ENCODE data around the gene CHST9.

CHST9 gene

DNA sequence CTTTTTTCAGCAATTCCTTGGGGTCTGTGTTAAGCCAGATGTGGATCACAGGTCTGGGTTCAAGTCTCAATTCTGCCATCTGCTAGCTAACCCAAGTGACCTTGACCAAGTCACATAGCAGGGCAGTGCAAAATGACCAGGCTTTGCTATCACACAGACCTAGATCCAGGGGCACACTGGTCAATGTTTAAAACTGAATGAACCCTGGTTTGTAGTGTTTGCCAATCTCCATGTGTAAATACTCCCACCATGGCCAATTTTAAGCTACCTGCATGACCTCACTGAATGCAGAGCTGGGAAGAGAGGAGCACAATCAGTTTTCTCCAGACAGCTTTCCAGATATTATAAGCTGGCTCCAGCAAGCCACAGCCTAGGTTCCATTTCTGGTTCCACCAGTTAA, 142.9 kb downstream of the CHST9 start:
- H3K4me3 ChIP-seq (ENCODE audit: low read depth, low read length): no peak overlapping the region
- DNase-seq (ENCODE audit: low read depth): no peak
- TF ChIP-seq, protein P1, sequence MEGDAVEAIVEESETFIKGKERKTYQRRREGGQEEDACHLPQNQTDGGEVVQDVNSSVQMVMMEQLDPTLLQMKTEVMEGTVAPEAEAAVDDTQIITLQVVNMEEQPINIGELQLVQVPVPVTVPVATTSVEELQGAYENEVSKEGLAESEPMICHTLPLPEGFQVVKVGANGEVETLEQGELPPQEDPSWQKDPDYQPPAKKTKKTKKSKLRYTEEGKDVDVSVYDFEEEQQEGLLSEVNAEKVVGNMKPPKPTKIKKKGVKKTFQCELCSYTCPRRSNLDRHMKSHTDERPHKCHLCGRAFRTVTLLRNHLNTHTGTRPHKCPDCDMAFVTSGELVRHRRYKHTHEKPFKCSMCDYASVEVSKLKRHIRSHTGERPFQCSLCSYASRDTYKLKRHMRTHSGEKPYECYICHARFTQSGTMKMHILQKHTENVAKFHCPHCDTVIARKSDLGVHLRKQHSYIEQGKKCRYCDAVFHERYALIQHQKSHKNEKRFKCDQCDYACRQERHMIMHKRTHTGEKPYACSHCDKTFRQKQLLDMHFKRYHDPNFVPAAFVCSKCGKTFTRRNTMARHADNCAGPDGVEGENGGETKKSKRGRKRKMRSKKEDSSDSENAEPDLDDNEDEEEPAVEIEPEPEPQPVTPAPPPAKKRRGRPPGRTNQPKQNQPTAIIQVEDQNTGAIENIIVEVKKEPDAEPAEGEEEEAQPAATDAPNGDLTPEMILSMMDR (IDR thresholded peaks at IDR 0.05; ENCODE audit: control insufficient read depth, extremely low read depth, insufficient read depth): no peak

DNA sequence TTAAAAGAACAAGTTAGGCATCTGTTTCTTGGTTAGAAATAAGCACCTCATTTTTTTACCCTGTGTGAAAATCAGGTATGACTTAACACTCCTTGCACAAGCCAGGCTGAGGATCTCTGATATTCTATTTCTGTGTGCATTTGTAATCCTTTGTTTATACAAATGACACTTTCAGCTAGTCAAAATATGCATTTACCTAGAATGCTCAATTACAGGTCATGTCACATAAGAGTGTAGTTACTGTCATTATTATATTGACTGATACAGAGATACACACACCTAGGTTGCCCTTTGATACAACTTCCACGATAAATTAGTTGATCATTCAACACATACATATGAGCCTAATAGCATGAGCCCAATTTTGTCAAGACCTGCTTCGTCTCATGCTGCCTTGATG, 144.3 kb downstream of the CHST9 start:
- H3K4me3 ChIP-seq (ENCODE audit: low read depth, low read length): no peak overlapping the region
- DNase-seq (ENCODE audit: low read depth): no peak
- TF ChIP-seq, protein P1 (IDR thresholded peaks at IDR 0.05; ENCODE audit: control insufficient read depth, extremely low read depth, insufficient read depth): no peak

- no peak overlapping the region for H3K4me3 ChIP-seq (ENCODE audit: low read depth, low read length)
- no peak for DNase-seq (ENCODE audit: low read depth)
- TF ChIP-seq, protein P1 (IDR thresholded peaks at IDR 0.05; ENCODE audit: control insufficient read depth, extremely low read depth, insufficient read depth): no peak
Observed at GRCh38 chr18:27033722-27034121, 151.4 kb downstream of the CHST9 start.

GRCh38 chr18:27030421-27030820, 154.7 kb downstream of the CHST9 start:
- H3K4me3 ChIP-seq (ENCODE audit: low read depth, low read length): no peak overlapping the region
- TF ChIP-seq, protein P1 (IDR thresholded peaks at IDR 0.05; ENCODE audit: control insufficient read depth, extremely low read depth, insufficient read depth): no peak
- DNase-seq (ENCODE audit: low read depth): no peak

- TF ChIP-seq, protein P1 (IDR thresholded peaks at IDR 0.05; ENCODE audit: control insufficient read depth, extremely low read depth, insufficient read depth): no peak
- H3K4me3 ChIP-seq (ENCODE audit: low read depth, low read length): no peak overlapping the region
- no peak for DNase-seq (ENCODE audit: low read depth)
Observed at GRCh38 chr18:27022477-27022876, 162.6 kb downstream of the CHST9 start.

GRCh38 chr18:27017901-27018500, 167.1 kb downstream of the CHST9 start:
- DNase-seq (ENCODE audit: low read depth): no peak
- TF ChIP-seq, protein P1 (IDR thresholded peaks at IDR 0.05; ENCODE audit: control insufficient read depth, extremely low read depth, insufficient read depth): peak; percentile 83
- H3K4me3 ChIP-seq (ENCODE audit: low read depth, low read length): no peak overlapping the region

- DNase-seq (ENCODE audit: low read depth): no peak
Observed at GRCh38 chr18:27014841-27015240, 170.3 kb downstream of the CHST9 start.

More at GRCh38 chr18:27014841-27015240, 170.3 kb downstream of the CHST9 start:
- TF ChIP-seq, protein P1 (IDR thresholded peaks at IDR 0.05; ENCODE audit: control insufficient read depth, extremely low read depth, insufficient read depth): no peak
- H3K4me3 ChIP-seq (ENCODE audit: low read depth, low read length): no peak overlapping the region

All from LNCaP clone FGC (cell line).